ENCODE data around the gene USP7.
"Not testable (repeated sequence)": the region's sequence is repeated elsewhere in the genome, so short reads cannot be mapped to it uniquely, and the experiment has no call there.

GRCh38 chr16:8917336-8917735, 46.4 kb downstream of the USP7 start:
- TF ChIP-seq, protein P1, sequence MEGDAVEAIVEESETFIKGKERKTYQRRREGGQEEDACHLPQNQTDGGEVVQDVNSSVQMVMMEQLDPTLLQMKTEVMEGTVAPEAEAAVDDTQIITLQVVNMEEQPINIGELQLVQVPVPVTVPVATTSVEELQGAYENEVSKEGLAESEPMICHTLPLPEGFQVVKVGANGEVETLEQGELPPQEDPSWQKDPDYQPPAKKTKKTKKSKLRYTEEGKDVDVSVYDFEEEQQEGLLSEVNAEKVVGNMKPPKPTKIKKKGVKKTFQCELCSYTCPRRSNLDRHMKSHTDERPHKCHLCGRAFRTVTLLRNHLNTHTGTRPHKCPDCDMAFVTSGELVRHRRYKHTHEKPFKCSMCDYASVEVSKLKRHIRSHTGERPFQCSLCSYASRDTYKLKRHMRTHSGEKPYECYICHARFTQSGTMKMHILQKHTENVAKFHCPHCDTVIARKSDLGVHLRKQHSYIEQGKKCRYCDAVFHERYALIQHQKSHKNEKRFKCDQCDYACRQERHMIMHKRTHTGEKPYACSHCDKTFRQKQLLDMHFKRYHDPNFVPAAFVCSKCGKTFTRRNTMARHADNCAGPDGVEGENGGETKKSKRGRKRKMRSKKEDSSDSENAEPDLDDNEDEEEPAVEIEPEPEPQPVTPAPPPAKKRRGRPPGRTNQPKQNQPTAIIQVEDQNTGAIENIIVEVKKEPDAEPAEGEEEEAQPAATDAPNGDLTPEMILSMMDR (conservative IDR thresholded peaks at IDR 0.05 in 1 of 2, IDR thresholded peaks at IDR 0.05 in 1 of 2; ENCODE audit: extremely low read depth in 1 of 2, insufficient read depth in 1 of 2, low read depth in 1 of 2, low read length in 2 of 2), result not testable (repeated sequence)
- not testable (repeated sequence) for TF ChIP-seq EZH2 (IDR thresholded peaks at IDR 0.05; ENCODE audit: borderline replicate concordance, low read length)
